ENCODE data around the gene ALG5. TPM values are rescaled to one million over a fixed set of nuclear protein-coding genes. Genes with fewer than 3 reads are reported as not detected.

Gene ALG5
- total and polyA plus RNA-seq, 7 donors: 15.0 to 44.9 (median 24.6) TPM

DNA sequence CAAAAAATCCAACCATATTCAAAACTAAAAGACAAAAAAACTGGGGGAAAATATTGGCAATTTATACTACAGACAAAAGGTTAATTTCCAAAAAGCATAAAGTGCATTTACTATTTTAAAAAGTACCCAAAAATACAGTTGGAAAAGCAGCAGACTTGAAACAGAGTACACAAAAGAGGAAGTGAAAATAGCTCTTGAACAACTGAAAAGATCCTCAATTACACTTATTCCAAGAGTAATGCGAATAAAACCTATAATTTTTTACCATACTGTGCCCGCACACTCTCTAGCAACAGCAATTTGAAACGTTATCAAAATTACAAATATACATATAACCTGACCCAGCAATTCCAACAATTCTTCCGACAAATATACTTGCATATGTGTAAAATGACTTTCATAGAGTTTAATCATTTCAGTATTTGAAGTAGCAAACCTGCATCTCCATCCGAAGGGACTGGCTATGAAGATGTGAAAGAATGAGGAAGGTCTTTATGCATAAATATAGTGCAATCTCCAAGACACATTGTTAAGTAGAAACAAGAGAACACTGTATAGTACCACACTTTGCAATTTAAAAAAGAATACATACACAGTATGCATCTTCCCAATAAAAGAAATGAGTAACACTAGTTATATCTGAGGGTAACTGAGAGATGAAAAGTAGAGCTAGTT lies 25.4 kb downstream of the ALG5 start:
- no peak overlapping the region for H3K4me3 ChIP-seq
- intact Hi-C loops (cut with DNase I): no loop called here
- TF ChIP-seq POLR2A (IDR thresholded peaks at IDR 0.05): no peak
- TF ChIP-seq POLR2AphosphoS5 (IDR thresholded peaks at IDR 0.05): no peak
- TF ChIP-seq EP300 (IDR thresholded peaks at IDR 0.05): no peak
- TF ChIP-seq, protein P1, sequence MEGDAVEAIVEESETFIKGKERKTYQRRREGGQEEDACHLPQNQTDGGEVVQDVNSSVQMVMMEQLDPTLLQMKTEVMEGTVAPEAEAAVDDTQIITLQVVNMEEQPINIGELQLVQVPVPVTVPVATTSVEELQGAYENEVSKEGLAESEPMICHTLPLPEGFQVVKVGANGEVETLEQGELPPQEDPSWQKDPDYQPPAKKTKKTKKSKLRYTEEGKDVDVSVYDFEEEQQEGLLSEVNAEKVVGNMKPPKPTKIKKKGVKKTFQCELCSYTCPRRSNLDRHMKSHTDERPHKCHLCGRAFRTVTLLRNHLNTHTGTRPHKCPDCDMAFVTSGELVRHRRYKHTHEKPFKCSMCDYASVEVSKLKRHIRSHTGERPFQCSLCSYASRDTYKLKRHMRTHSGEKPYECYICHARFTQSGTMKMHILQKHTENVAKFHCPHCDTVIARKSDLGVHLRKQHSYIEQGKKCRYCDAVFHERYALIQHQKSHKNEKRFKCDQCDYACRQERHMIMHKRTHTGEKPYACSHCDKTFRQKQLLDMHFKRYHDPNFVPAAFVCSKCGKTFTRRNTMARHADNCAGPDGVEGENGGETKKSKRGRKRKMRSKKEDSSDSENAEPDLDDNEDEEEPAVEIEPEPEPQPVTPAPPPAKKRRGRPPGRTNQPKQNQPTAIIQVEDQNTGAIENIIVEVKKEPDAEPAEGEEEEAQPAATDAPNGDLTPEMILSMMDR (IDR thresholded peaks at IDR 0.05): no peak
- H3K36me3 ChIP-seq: peaks cover 0 to 54% (median 7%) of the 10 kb centered on the region in 4 donors
- H3K9me3 ChIP-seq: peaks cover 0 to 4% (median 0%) of the 10 kb centered on the region in 4 donors
- H3K4me1 ChIP-seq: no peaks in the 10 kb centered on the region
- H3K27ac ChIP-seq: no peak overlapping the region
- H3K27me3 ChIP-seq: no peaks in the 10 kb centered on the region
- WGBS, 2 donors: 81 to 93% methylated on average over 5 of the region's 5 CpGs
- DNase-seq: no peak

DNA sequence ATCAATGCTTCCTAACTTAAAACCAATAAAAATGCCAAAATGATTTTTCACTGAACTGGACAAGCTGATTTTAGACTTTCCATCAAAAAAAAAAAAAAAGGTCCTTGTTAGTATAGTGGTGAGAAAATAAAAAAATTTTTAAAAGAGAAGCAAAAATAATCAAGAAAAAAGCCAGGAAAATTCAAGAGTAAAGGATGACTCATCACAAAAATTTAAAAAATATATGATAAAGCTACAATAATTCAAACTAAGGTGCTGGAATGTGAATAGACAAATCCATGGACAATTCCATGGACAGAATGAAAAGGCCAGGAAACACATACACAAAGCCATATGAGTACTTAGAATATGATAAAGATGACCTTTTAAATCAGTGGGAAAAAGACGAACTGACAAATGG lies 26.1 kb downstream of the ALG5 start:
- intact Hi-C loops (cut with DNase I): no loop called here
- peaks cover 0 to 51% (median 7%) of the 10 kb centered on the region in 4 donors for H3K36me3 ChIP-seq
- no peak overlapping the region for H3K27ac ChIP-seq
- WGBS, 2 donors: 94 to 100% methylated on average over 1 of the region's 1 CpG
- H3K4me3 ChIP-seq: no peak overlapping the region
- peaks cover 0 to 7% (median 0%) of the 10 kb centered on the region in 4 donors for H3K4me1 ChIP-seq
- H3K27me3 ChIP-seq: no peaks in the 10 kb centered on the region
- H3K9me3 ChIP-seq: peaks cover 0 to 4% (median 0%) of the 10 kb centered on the region in 4 donors
- no peak for DNase-seq
- no peak for TF ChIP-seq POLR2A (IDR thresholded peaks at IDR 0.05)
- TF ChIP-seq, protein P1 (IDR thresholded peaks at IDR 0.05): no peak
- TF ChIP-seq EP300 (IDR thresholded peaks at IDR 0.05): no peak
- TF ChIP-seq POLR2AphosphoS5 (IDR thresholded peaks at IDR 0.05): no peak

DNA sequence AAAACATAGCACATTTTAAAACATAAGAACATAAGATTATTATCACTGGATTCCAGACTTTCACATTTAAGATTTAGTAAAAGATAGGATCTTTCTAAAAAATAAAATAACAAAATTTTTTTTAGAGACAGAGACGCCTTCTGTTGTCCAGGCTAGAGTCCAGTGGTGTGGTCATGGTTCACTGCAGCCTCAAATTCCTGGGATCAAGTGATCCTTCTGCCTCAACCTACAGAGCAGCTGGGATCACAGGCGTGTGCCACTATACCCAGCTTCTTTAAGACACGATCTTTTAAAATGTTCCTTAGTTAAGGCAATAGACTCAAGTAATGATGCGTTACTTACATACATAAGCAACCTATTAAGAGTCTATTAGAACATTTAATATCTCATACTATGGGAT lies 32.7 kb downstream of the ALG5 start:
- peaks cover 0 to 87% (median 15%) of the 10 kb centered on the region in 4 donors for H3K36me3 ChIP-seq
- H3K27ac ChIP-seq: no peak overlapping the region
- DNase-seq: no peak
- intact Hi-C loops (cut with DNase I): no loop called here
- H3K27me3 ChIP-seq: no peaks in the 10 kb centered on the region
- peaks cover 0 to 12% (median 0%) of the 10 kb centered on the region in 4 donors for H3K4me1 ChIP-seq
- 95 to 98% methylated on average over 4 of the region's 4 CpGs for WGBS, 2 donors
- no peaks in the 10 kb centered on the region for H3K9me3 ChIP-seq
- no peak for TF ChIP-seq POLR2AphosphoS5 (IDR thresholded peaks at IDR 0.05)
- TF ChIP-seq POLR2A (IDR thresholded peaks at IDR 0.05): no peak
- no peak for TF ChIP-seq EP300 (IDR thresholded peaks at IDR 0.05)
- TF ChIP-seq, protein P1 (IDR thresholded peaks at IDR 0.05): no peak
- no peak overlapping the region for H3K4me3 ChIP-seq

DNA sequence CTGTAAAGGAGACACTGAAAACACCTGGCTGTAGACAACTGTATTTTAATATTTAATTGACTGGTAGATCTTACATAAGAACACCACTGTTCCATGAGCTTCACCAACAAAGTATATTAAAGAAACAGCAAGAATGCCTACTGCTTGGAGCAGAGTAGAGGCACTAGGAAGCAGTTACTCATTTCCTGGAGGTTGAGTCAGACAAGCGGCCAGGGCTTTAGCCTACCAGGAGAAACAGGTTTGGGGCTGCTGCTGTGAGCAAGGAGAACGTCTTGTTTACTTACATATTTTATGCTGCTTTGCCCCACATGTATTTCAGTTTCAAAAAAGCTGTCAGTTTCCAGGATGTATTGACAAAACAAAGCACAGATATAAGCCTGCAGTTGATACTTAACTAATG lies 33.4 kb downstream of the ALG5 start:
- peaks cover 0 to 12% (median 0%) of the 10 kb centered on the region in 4 donors for H3K4me1 ChIP-seq
- H3K4me3 ChIP-seq: no peak overlapping the region
- DNase-seq: no peak
- no peaks in the 10 kb centered on the region for H3K27me3 ChIP-seq
- 76 to 82% methylated on average over 2 of the region's 2 CpGs for WGBS, 2 donors
- intact Hi-C loops (cut with DNase I): no loop called here
- peaks cover 0 to 87% (median 13%) of the 10 kb centered on the region in 4 donors for H3K36me3 ChIP-seq
- no peaks in the 10 kb centered on the region for H3K9me3 ChIP-seq
- no peak for TF ChIP-seq EP300 (IDR thresholded peaks at IDR 0.05)
- no peak overlapping the region for H3K27ac ChIP-seq

DNA sequence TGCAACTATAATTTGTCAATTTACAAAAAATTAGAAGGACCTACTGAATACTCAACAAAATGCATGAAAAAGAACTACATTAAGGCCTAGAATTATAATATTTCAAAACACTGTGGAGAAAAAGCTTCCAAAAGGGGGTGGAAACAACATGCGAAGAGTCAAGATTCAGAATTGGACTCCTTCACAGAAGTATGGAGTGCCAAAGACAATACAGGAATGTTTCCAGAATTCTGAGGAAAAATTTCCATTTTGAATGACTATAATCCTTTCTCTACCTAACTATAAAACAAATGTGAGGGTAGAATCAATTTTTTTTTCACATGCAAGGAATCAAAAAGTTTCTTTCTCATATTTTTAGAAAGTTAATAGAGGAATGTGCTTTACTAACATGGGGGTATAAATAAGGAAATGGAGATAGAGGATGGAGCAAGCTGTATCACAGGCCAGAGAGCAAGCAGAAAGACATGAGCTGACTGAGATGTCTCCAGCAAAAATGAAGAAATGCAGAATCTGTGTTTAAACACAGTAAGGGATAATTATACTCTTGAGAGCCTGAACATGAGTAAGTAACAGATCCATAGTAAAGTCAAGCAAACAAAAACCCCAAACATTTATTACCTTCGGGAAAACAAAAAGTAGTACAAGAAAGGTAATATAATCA lies 39.6 kb downstream of the ALG5 start:
- no peak for TF ChIP-seq POLR2A (IDR thresholded peaks at IDR 0.05)
- TF ChIP-seq POLR2AphosphoS5 (IDR thresholded peaks at IDR 0.05): no peak
- TF ChIP-seq EP300 (IDR thresholded peaks at IDR 0.05): no peak
- TF ChIP-seq, protein P1 (IDR thresholded peaks at IDR 0.05): no peak
- Histone ChIP-seq H3K27me3 (no peaks in the 10 kb centered on the region), H3K9me3 (no peaks in the 10 kb centered on the region), H3K36me3 (peaks cover 0 to 46% (median 9%) of the 10 kb centered on the region in 4 donors), H3K27ac (no peak overlapping the region), H3K4me1 (no peaks in the 10 kb centered on the region), H3K4me3 (no peak overlapping the region)
- WGBS, 2 donors: 89 to 91% methylated on average over 2 of the region's 2 CpGs
- no peak for DNase-seq
- intact Hi-C loops (cut with DNase I): no loop called here

Data from sigmoid colon (tissue), 7 donors.